A549 (cell line): ENCODE data around the gene DSTN. TPM values are rescaled to one million over a fixed set of nuclear protein-coding genes. Genes with fewer than 3 reads are reported as not detected.

Experiments
- ATAC-seq, 2 experiments: fragments of 200-7000 bp in 1 of 2; fragments of >200 bp in 1 of 2; cut with Nextera tagmentation in 1 of 2; cut with Tn5 transposase in 1 of 2; 3 replicates each; pipeline versions ENCODE4 v1.8.0 to v1.9.1; 2018 to 2020; ENCODE audit warnings: mild to moderate bottlenecking in 1 of 2, moderate library complexity in 1 of 2
- CTCF ChIA-PET: fragments of 300-600 bp; sonication (Branson Sonifier 250); formaldehyde crosslinking; extraction: SDS; loops from one replicate; lab custom pipeline; 2021; ENCODE audit warnings: antibody characterized with exemption, inconsistent platforms; lab: Yijun Ruan, JAX
- POLR2A ChIA-PET: fragments of 350-600 bp; formaldehyde crosslinking; extraction: SDS; loops from one replicate; lab custom pipeline; 2021; ENCODE audit warnings: antibody characterized with exemption, inconsistent platforms; lab: Yijun Ruan, JAX
- DNase-seq, 2 experiments: peaks; one replicate each; pipeline versions ENCODE4 v3.0.0 to v3.0.0-alpha.2; 2011 to 2016; ENCODE audit warnings: low read depth in 1 of 2, low spot score in 1 of 2
- FAIRE-seq: peaks from 2 replicates; lab custom pipeline; 2011; peaks lifted over from hg19 to GRCh38; lab: Jason Lieb, UNC
- H3K27ac ChIP-seq, 2 experiments: fragments of >200 bp; sonication (Bioruptor Twin); formaldehyde crosslinking; 3 replicates each; pipeline ENCODE4 v1.5.1; 2016 to 2017
- H3K4me1 ChIP-seq: fragments of >200 bp; sonication (Bioruptor Twin); formaldehyde crosslinking; 3 replicates; pipeline ENCODE4 v1.6.1; 2016
- H3K4me2 ChIP-seq: fragments of >200 bp; sonication (Bioruptor Twin); formaldehyde crosslinking; 3 replicates; pipeline ENCODE4 v1.6.1; 2016
- H3K4me3 ChIP-seq: fragments of >200 bp; sonication (Bioruptor Twin); formaldehyde crosslinking; 3 replicates; pipeline ENCODE4 v1.5.1; 2016
- H3K9me3 ChIP-seq: fragments of >200 bp; sonication (Bioruptor Twin); formaldehyde crosslinking; 3 replicates; pipeline ENCODE4 v1.6.1; 2016
- BHLHE40 ChIP-seq: IDR thresholded peaks from 2 replicates; pipeline ENCODE4 v1.6.1; 2012; ENCODE audit warnings: low read depth, low read length, inconsistent platforms
- CBX8 ChIP-seq: fragments of 200-600 bp; sonication (generic); IDR thresholded peaks from 2 replicates; pipeline ENCODE4 v1.6.1; 2016
- EHF ChIP-seq: fragments of 250-450 bp; sonication (Bioruptor Pico); IDR thresholded peaks from 2 replicates; pipeline ENCODE4 v1.5.0; 2020; ENCODE audit warnings: mild to moderate bottlenecking
- EHMT2 ChIP-seq: fragments of 200-600 bp; sonication (generic); IDR thresholded peaks from 2 replicates; pipeline ENCODE4 v1.6.1; 2016; ENCODE audit warnings: antibody characterized with exemption, low read depth, mild to moderate bottlenecking, moderate library complexity
- EP300 ChIP-seq, 2 experiments: fragments of >200 bp; sonication (Bioruptor Twin); formaldehyde crosslinking; IDR thresholded peaks; 2 replicates in 1 of 2; 3 replicates in 1 of 2; pipeline ENCODE4 v1.6.1; 2016 to 2017
- FOSL2 ChIP-seq, 2 experiments: fragments of 450-650 bp in 1 of 2; fragments of >200 bp in 1 of 2; sonication (Bioruptor Twin) in 1 of 2; formaldehyde crosslinking; IDR thresholded peaks; 2 replicates each; pipeline versions ENCODE4 v1.5.0 to v1.6.1; 2016 to 2020; ENCODE audit warnings: mild to moderate bottlenecking in 1 of 2, moderate library complexity in 1 of 2
- GATA3 ChIP-seq: IDR thresholded peaks from 2 replicates; pipeline ENCODE4 v1.6.1; 2012; ENCODE audit warnings: borderline replicate concordance
- HOXB13 ChIP-seq: fragments of 250-450 bp; sonication (Bioruptor Pico); IDR thresholded peaks from 2 replicates; pipeline ENCODE4 v1.5.0; 2020; ENCODE audit warnings: low read depth, mild to moderate bottlenecking, moderate library complexity
- JUN ChIP-seq, 2 experiments: fragments of >200 bp; sonication (Bioruptor Twin); formaldehyde crosslinking; IDR thresholded peaks; 2 replicates in 1 of 2; 3 replicates in 1 of 2; pipeline ENCODE4 v1.6.1; 2016 to 2017
- KDM1A ChIP-seq: fragments of 200-600 bp; sonication (generic); IDR thresholded peaks from 2 replicates; pipeline ENCODE4 v1.6.1; 2016; ENCODE audit warnings: low read depth, mild to moderate bottlenecking
- KDM5A ChIP-seq: fragments of 200-600 bp; sonication (generic); IDR thresholded peaks from 2 replicates; pipeline ENCODE4 v1.6.1; 2016; ENCODE audit warnings: antibody characterized with exemption, mild to moderate bottlenecking
- NFE2L2 ChIP-seq: fragments of 150-350 bp; conservative IDR thresholded peaks from 2 replicates; pipeline ENCODE4 v1.6.1; 2014; ENCODE audit warnings: low read length
- NR3C1 ChIP-seq: fragments of >200 bp; sonication (Bioruptor Twin); formaldehyde crosslinking; IDR thresholded peaks from 3 replicates; pipeline ENCODE4 v1.6.1; 2017
- POLR2AphosphoS2 ChIP-seq: conservative IDR thresholded peaks from 2 replicates; pipeline ENCODE4 v1.6.1; 2012; ENCODE audit warnings: low read length, improper control_type of control experiment, inconsistent platforms
- SMC3 ChIP-seq: fragments of >200 bp; sonication (Bioruptor Twin); formaldehyde crosslinking; IDR thresholded peaks from 3 replicates; pipeline ENCODE4 v1.6.1; 2018; ENCODE audit warnings: inconsistent platforms
- SREBF2 ChIP-seq: fragments of 450-650 bp; IDR thresholded peaks from 2 replicates; pipeline ENCODE4 v1.6.1; 2014; ENCODE audit warnings: mild to moderate bottlenecking, moderate library complexity
- TP53 ChIP-seq: fragments of 250-450 bp; sonication (Bioruptor Pico); IDR thresholded peaks from 2 replicates; pipeline ENCODE4 v1.5.0; 2021; ENCODE audit warnings: mild to moderate bottlenecking, moderate library complexity
- ZC3H11A ChIP-seq: fragments of 450-650 bp; IDR thresholded peaks from 2 replicates; pipeline ENCODE4 v1.6.1; 2014; ENCODE audit warnings: antibody characterized with exemption, mild to moderate bottlenecking
- WGBS: methylation state at CpG from one replicate; pipeline ENCODE4 v1.1.6; 2017; ENCODE audit errors: missing lambda C conversion rate; 5-methylcytosine and 5-hydroxymethylcytosine counted together
- polyA plus RNA-seq, 4 experiments: library from polyadenylated mRNA; depleted of rRNA in 3 of 4; stranded (reverse); fragments of >200 nt; fragmentation: RNase III in 1 of 4; extraction: RNeasy Plus Mini Kit Qiagen cat#74134 plus additional on column Dnase treatment in 1 of 4; gene quantifications; 2 replicates in 3 of 4; 3 replicates in 1 of 4; pipeline ENCODE4 v1.2.3, GENCODE V29; 2011 to 2017
- TF ChIP-seq, protein P1 (sequence below): IDR thresholded peaks from 2 replicates; pipeline ENCODE4 v1.6.1; 2012
- TF ChIP-seq, protein P2 (sequence below): fragments of 150-350 bp; IDR thresholded peaks from 2 replicates; pipeline ENCODE4 v1.6.1; 2014; ENCODE audit warnings: low read depth, mild to moderate bottlenecking, low read length
- TF ChIP-seq, protein P3 (sequence below): fragments of 450-650 bp; IDR thresholded peaks from 2 replicates; pipeline ENCODE4 v1.6.1; 2014; ENCODE audit warnings: antibody characterized with exemption
- TF ChIP-seq, protein P4 (sequence below): IDR thresholded peaks from 2 replicates; pipeline ENCODE4 v1.6.1; 2012; ENCODE audit warnings: low read depth, borderline replicate concordance
- TF ChIP-seq, protein P5 (sequence below): fragments of 250-450 bp; sonication (Bioruptor Pico); IDR thresholded peaks from 2 replicates; pipeline ENCODE4 v1.5.0; 2020; ENCODE audit warnings: low read depth, mild to moderate bottlenecking, moderate library complexity

DSTN gene
- polyA plus RNA-seq, 2 of the 4 experiments (the other 2 are of a cell fraction): 544 to 1,131 TPM

DNA sequence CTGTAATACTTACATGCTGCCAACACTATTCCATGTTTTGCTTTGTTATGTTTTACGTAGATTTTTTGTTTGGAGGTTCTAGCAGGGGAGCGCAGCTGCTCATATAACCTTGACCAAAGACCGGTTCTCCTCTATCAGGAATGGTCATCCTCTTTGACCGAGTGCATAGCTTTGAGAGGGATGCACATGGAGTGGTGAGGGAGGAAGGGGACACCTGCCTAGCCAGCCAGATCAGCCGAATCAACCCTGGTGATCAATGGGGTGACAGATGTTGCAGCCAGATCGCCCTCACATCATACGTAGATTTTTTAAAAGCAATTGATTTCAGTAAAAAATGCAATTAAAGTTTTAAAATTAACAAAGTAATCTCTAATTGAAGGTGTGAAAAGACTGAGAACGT, 6.3 kb downstream of the DSTN start:
- TF ChIP-seq EHMT2 (no peak), NFE2L2 (no peak), KDM5A (no peak), ZC3H11A (no peak), TP53 (CRISPR knock-in tag) (no peak), HOXB13 (CRISPR knock-in tag) (no peak), NR3C1 (no peak), FOSL2 (IDR thresholded peaks at IDR 0.05) (no peak), FOSL2 (CRISPR knock-in tag; IDR thresholded peaks at IDR 0.05) (no peak), CBX8 (no peak), SMC3 (no peak), EHF (CRISPR knock-in tag) (no peak), POLR2AphosphoS2 (no peak), BHLHE40 (no peak), GATA3 (no peak)
- TF ChIP-seq, protein P1, sequence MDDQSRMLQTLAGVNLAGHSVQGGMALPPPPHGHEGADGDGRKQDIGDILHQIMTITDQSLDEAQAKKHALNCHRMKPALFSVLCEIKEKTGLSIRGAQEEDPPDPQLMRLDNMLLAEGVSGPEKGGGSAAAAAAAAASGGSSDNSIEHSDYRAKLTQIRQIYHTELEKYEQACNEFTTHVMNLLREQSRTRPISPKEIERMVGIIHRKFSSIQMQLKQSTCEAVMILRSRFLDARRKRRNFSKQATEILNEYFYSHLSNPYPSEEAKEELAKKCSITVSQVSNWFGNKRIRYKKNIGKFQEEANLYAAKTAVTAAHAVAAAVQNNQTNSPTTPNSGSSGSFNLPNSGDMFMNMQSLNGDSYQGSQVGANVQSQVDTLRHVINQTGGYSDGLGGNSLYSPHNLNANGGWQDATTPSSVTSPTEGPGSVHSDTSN: no peak
- TF ChIP-seq, protein P2, sequence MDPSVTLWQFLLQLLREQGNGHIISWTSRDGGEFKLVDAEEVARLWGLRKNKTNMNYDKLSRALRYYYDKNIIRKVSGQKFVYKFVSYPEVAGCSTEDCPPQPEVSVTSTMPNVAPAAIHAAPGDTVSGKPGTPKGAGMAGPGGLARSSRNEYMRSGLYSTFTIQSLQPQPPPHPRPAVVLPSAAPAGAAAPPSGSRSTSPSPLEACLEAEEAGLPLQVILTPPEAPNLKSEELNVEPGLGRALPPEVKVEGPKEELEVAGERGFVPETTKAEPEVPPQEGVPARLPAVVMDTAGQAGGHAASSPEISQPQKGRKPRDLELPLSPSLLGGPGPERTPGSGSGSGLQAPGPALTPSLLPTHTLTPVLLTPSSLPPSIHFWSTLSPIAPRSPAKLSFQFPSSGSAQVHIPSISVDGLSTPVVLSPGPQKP: no peak
- TF ChIP-seq, protein P3, sequence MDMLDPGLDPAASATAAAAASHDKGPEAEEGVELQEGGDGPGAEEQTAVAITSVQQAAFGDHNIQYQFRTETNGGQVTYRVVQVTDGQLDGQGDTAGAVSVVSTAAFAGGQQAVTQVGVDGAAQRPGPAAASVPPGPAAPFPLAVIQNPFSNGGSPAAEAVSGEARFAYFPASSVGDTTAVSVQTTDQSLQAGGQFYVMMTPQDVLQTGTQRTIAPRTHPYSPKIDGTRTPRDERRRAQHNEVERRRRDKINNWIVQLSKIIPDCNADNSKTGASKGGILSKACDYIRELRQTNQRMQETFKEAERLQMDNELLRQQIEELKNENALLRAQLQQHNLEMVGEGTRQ: no peak
- TF ChIP-seq, protein P4, sequence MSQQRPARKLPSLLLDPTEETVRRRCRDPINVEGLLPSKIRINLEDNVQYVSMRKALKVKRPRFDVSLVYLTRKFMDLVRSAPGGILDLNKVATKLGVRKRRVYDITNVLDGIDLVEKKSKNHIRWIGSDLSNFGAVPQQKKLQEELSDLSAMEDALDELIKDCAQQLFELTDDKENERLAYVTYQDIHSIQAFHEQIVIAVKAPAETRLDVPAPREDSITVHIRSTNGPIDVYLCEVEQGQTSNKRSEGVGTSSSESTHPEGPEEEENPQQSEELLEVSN: no peak
- TF ChIP-seq, all 56 proteins: peak for 0
- Histone ChIP-seq H3K9me3 (no peaks in the 10 kb centered on the region), H3K4me2 (peak overlapping the region; percentile 7; the same call in 1 of the 3 replicates), H3K27ac (no peak overlapping the region), H3K4me1 (peaks cover 77% of the 10 kb centered on the region), H3K4me3 (no peak overlapping the region)
- ChIA-PET CTCF (interaction anchor here (0.8 to 9.2 kb wide), 5 partner anchors 16 to 73 kb away, joined by 3 to 108 read pairs (median 3); no protein-coding TSS in a partner anchor), POLR2A (no interaction called here)
- FAIRE-seq (no peak), ATAC-seq (no peak), DNase-seq (no peak)
- 89% methylated on average over 8 of the region's 8 CpGs for WGBS

DNA sequence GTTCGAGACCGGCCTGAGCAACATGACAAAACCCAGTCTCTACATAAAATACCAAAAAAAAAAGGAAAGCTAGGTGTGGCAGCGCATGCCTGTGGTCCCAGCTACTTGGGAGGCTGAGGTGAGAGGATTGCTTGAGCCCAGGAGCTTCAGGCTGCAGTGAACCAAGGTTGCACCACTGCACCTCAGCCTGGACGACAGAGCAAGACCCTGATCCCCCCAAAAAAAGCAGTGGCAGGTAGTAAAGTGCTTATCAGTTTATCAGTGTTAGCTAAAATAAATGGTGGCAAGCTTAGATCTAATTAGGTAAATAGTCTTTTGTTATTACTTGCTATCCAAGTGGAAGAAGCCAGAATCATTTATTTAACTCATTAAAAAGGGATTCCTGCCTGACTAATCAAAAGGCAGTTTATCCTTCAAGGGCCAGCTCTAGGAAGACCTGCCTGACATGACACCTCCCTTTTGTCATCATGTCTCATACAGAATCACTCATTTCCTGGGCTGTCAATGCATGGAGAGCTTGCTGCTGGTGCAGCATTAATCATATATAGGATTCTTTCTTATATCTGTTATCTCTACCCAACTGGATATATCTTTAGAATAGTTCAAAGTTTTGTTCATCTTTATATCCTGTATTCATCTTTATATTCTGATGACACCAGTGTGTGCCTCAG, 9.6 kb downstream of the DSTN start:
- H3K4me2 ChIP-seq: no peak overlapping the region
- CTCF ChIA-PET: interaction anchor here (0.6 to 3.0 kb wide), 5 partner anchors 9 to 75 kb away, joined by 3 to 16 read pairs (median 5); partner anchors contain the start of gene DSTN
- 0 out of 6 replicates have a peak overlapping the region, but pooled peaks of 1 of the 2 experiments have one; percentile 3 for H3K27ac ChIP-seq
- FAIRE-seq (no peak), DNase-seq (no peak), ATAC-seq (peak in 1 of 2 experiments; percentile 22; a peak in 3 of 6 replicates)
- no peak for TF ChIP-seq BHLHE40
- TF ChIP-seq KDM1A: no peak
- no peak for TF ChIP-seq NR3C1
- TF ChIP-seq NFE2L2: no peak
- TF ChIP-seq GATA3: no peak
- no peak for TF ChIP-seq EP300 (IDR thresholded peaks at IDR 0.05)
- TF ChIP-seq, protein P4: no peak
- no peak for TF ChIP-seq ZC3H11A
- TF ChIP-seq, protein P5, sequence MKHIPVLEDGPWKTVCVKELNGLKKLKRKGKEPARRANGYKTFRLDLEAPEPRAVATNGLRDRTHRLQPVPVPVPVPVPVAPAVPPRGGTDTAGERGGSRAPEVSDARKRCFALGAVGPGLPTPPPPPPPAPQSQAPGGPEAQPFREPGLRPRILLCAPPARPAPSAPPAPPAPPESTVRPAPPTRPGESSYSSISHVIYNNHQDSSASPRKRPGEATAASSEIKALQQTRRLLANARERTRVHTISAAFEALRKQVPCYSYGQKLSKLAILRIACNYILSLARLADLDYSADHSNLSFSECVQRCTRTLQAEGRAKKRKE: no peak
- TF ChIP-seq KDM5A: no peak
- no peak for TF ChIP-seq SREBF2
- no peak for TF ChIP-seq JUN (IDR thresholded peaks at IDR 0.05)
- peaks cover 75% of the 10 kb centered on the region for H3K4me1 ChIP-seq
- H3K9me3 ChIP-seq: no peaks in the 10 kb centered on the region
- WGBS: 88% methylated on average over 4 of the region's 4 CpGs
- POLR2A ChIA-PET: interaction anchor here (1.0 kb wide), 1 partner anchor 15 kb away, joined by 3 read pairs; no protein-coding TSS in a partner anchor
- no peak overlapping the region for H3K4me3 ChIP-seq
